Neutrophil (primary cell): ENCODE results near the gene C1orf198.

Experiments used
- H3K27ac ChIP-seq: fragments of 200-600 bp; sonication (generic); 2 replicates; pipeline ENCODE4 v1.5.1; 2016; ENCODE audit warnings: mild to moderate bottlenecking, moderate library complexity
- H3K27me3 ChIP-seq: fragments of 200-600 bp; sonication (generic); 2 replicates; pipeline ENCODE4 v1.6.0; 2016; ENCODE audit warnings: mild to moderate bottlenecking
- H3K36me3 ChIP-seq: fragments of 200-600 bp; sonication (generic); 2 replicates; pipeline ENCODE4 v1.5.1; 2017
- H3K4me1 ChIP-seq, 2 experiments: fragments of 200-600 bp in 1 of 2; sonication (generic) in 1 of 2; 1 replicate in 1 of 2; 2 replicates in 1 of 2; pipeline versions ENCODE4 v1.5.1 to v1.6.1; 2013 to 2016; ENCODE audit warnings: low read depth in 1 of 2, low read length in 1 of 2, mild to moderate bottlenecking in 1 of 2, moderate library complexity in 1 of 2; ENCODE audit not compliant: control insufficient read depth in 1 of 2, insufficient read depth in 1 of 2
- H3K4me3 ChIP-seq, 2 experiments: fragments of 200-600 bp in 1 of 2; sonication (generic) in 1 of 2; 1 replicate in 1 of 2; 2 replicates in 1 of 2; pipeline ENCODE4 v1.5.1; 2013 to 2016; ENCODE audit warnings: low read depth in 1 of 2, low read length in 1 of 2, mild to moderate bottlenecking in 1 of 2, moderate library complexity in 1 of 2
- H3K9me3 ChIP-seq: fragments of 200-600 bp; sonication (generic); 2 replicates; pipeline ENCODE4 v1.5.1; 2016
- TF ChIP-seq, protein P1 (sequence below): fragments of 200-600 bp; sonication (generic); IDR thresholded peaks from 2 replicates; pipeline ENCODE4 v1.5.1; 2016; ENCODE audit warnings: antibody characterized with exemption

The C1orf198 gene

DNA sequence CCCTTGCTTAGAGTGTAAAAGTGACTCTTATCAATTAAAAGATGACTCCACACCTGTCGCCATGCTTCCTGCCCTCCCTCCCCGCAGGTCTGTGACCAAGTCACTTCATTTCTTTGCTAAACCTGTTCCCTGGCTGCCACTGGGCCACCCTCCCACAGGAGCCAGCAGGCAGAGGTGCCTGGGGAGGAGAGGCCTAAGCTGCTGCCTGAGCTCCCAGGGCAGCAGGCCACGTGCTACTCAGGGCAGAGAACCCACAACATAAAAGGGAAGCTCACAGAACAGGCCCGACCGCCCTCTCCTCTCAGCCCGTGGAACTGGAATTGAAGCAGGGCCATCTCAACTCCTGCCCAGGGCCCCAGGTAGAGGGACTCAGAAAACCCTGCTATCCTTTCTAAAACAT, 4.9 kb downstream of the C1orf198 start:
- TF ChIP-seq, protein P1, sequence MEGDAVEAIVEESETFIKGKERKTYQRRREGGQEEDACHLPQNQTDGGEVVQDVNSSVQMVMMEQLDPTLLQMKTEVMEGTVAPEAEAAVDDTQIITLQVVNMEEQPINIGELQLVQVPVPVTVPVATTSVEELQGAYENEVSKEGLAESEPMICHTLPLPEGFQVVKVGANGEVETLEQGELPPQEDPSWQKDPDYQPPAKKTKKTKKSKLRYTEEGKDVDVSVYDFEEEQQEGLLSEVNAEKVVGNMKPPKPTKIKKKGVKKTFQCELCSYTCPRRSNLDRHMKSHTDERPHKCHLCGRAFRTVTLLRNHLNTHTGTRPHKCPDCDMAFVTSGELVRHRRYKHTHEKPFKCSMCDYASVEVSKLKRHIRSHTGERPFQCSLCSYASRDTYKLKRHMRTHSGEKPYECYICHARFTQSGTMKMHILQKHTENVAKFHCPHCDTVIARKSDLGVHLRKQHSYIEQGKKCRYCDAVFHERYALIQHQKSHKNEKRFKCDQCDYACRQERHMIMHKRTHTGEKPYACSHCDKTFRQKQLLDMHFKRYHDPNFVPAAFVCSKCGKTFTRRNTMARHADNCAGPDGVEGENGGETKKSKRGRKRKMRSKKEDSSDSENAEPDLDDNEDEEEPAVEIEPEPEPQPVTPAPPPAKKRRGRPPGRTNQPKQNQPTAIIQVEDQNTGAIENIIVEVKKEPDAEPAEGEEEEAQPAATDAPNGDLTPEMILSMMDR, result no peak

DNA sequence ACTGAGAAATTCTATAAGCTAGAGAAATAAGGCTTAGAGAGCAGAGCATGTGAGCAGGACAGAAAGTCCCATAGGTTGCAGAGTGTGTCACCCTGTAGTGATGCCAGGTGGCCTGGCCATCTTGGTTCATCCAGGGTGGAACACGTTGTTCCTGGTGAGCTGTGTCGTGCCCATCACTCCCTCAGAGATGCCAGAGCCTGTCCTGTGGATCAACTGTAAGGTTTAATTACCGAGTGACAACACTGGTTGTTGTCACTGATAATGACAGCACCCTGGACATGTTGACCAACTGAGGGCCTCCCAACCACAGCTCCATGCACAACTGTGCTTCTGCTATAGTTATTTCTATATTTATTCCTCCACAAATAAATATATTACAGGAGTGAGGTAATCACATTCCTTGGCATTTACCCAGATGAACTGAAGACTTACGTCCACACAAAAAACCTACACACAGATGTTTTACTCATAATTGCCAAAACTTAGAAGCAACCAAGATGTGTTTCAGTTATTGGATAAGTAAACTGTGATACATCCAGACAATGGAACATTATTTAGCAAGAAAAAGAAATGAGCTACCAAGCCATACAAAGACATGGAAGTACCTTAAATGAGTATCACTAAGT, 6.2 kb downstream of the C1orf198 start:
- Histone ChIP-seq H3K36me3 (no peaks in the 10 kb centered on the region), H3K4me1 (no peaks in the 10 kb centered on the region), H3K27me3 (peaks cover 36% of the 10 kb centered on the region)

More for the DNA sequence above, 4.9 kb downstream of the C1orf198 start:
- Histone ChIP-seq H3K27ac (no peak overlapping the region), H3K4me3 (no peak overlapping the region), H3K4me1 (peaks cover 8 to 9% of the 10 kb centered on the region in 2 experiments), H3K36me3 (no peaks in the 10 kb centered on the region), H3K9me3 (no peaks in the 10 kb centered on the region), H3K27me3 (peaks cover 50% of the 10 kb centered on the region)

DNA sequence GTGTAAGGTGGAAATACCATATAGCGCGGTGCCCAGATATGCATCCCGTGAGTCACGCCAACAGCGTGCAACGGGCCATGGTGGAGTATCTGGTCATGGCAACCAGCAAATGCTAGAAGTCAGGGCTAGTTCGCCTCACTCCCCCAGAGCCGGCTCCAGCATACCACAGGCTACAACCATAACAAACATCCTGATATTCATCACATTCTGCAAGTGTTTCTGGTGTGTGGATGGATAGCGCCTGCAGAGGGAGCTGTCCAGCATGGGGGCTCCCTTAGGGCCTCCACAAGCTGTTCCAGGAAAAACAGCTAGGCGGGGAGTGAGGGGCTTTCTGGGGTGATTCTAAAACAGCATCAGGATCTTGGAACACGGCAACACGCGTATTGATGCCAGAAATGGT, 6.8 kb downstream of the C1orf198 start:
- Histone ChIP-seq H3K4me3 (no peak overlapping the region), H3K9me3 (no peaks in the 10 kb centered on the region), H3K4me1 (no peaks in the 10 kb centered on the region), H3K27me3 (peaks cover 30% of the 10 kb centered on the region), H3K27ac (no peak overlapping the region), H3K36me3 (no peaks in the 10 kb centered on the region)
- TF ChIP-seq, protein P1, result no peak

More for the DNA sequence above, 6.2 kb downstream of the C1orf198 start:
- Histone ChIP-seq H3K4me3 (no peak overlapping the region), H3K27ac (no peak overlapping the region), H3K9me3 (no peaks in the 10 kb centered on the region)
- TF ChIP-seq, protein P1, result no peak

DNA sequence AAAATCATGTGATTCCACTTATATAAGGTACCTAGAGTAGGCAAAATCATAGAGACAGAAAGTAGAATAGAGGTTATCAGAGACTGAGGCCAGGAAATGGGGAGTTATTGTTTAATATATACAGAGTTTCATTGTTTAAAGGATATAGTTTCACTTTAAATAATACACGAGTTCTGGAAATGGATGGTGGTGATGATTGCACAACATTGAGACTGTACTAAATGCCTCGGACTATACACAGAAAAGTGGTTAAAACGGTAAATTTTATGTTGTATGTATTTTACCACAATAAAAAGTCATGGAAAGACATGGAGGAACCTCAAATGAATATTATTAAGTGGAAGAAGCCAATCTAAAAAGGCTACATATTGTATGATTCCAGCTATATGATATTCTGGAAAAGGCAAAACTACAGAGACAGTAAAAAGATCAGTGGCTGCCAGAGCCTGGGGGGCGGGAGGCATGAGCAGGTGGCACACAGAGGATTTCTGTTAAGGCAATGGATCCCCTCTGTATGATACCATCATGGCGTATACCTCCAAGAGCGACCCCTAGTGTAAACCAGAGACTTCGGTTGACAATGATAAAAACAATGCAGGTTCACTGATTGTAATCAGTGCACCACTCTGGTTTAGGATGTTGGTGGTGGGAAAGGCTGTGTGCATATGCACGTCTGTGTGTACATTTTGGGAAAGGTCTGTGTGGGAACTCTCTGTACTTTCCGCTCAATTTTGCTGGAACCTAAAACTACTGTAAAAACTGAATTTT, 7.5 kb downstream of the C1orf198 start:
- TF ChIP-seq, protein P1, result no peak
- no peaks in the 10 kb centered on the region for H3K9me3 ChIP-seq
- H3K27me3 ChIP-seq, result peaks cover 23% of the 10 kb centered on the region
- H3K27ac ChIP-seq, result no peak overlapping the region
- H3K36me3 ChIP-seq, result no peaks in the 10 kb centered on the region
- H3K4me1 ChIP-seq, result no peaks in the 10 kb centered on the region
- no peak overlapping the region for H3K4me3 ChIP-seq

GRCh38 chr1:230858918-230859729, 9.2 kb downstream of the C1orf198 start:
- Histone ChIP-seq H3K9me3 (no peaks in the 10 kb centered on the region), H3K27me3 (peaks cover 8% of the 10 kb centered on the region), H3K27ac (no peak overlapping the region), H3K4me3 (no peak overlapping the region), H3K4me1 (no peaks in the 10 kb centered on the region), H3K36me3 (no peaks in the 10 kb centered on the region)
- TF ChIP-seq, protein P1, result no peak
